ENCODE results near the gene SH3PXD2A. TPM values are rescaled to one million over a fixed set of nuclear protein-coding genes. Genes with fewer than 3 reads are reported as not detected.

SH3PXD2A gene
- total RNA-seq, 1 donor from 2014 or later = 35.2 TPM

GRCh38 chr10:103649654-103650423 lies 205.5 kb downstream of the SH3PXD2A start:
- Histone ChIP-seq H3K36me3 (peaks cover 9% of the 10 kb centered on the region), H3K27me3 (no peaks in the 10 kb centered on the region), H3K27ac (peak overlapping the region; percentile 2), H3K9me3 (no peaks in the 10 kb centered on the region), H3K4me1 (peaks cover 60% of the 10 kb centered on the region), H3K4me3 (no peak overlapping the region)
- no peak for TF ChIP-seq CTCF (IDR thresholded peaks at IDR 0.05)
- no peak for DNase-seq
- intact Hi-C loops (cut with DNase I) = no loop called here
- no peak for ATAC-seq

DNA sequence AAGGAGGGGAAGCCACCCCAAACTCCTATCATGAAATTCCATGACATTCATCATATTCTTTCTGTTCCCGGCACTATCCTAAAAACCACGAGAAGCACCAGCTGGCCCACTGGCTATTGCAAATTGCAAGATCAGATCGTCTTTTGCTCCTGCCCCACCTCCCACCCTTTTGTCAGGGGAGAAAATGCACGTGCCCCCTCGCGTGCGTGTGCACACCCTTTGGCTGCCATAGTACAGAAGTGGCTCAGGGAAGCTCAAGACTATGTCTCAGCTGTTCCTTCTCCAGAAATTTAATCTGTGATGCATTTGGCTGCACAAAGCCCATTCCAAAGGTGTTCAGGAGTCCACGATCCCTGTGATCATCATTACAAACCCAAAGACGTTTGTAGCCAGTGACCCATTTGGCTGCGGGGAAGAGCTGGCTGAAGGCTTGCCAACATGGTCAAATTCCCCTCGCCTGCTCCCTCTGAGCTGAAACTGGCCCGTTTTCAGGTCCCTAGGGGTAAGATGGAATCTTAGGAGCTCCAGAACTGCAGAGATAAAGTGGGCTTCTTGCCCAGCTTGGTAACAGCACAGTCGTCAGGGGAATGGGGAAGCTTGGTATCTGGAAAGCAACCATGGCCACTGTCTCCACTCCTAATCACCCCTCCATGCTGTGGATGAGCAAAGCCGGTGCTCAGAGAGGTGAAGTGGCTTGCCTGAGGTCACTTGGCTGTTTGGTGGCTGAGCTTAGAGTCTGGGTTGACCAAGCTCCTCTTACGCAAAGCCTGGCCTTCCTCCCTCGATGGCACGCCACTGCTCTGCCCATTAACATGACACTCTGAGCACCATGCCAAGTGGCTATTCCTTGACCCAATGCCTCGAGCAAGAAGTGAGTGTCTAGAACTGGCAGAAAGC lies 206.5 kb downstream of the SH3PXD2A start:
- no peaks in the 10 kb centered on the region for H3K27me3 ChIP-seq
- peak; percentile 28 for ATAC-seq

GRCh38 chr10:103648251-103648635 lies 207.1 kb downstream of the SH3PXD2A start:
- ATAC-seq (no peak), DNase-seq (no peak)
- Histone ChIP-seq H3K27ac (peak overlapping the region; percentile 2), H3K9me3 (no peaks in the 10 kb centered on the region), H3K36me3 (peaks cover 9% of the 10 kb centered on the region), H3K4me3 (no peak overlapping the region), H3K27me3 (no peaks in the 10 kb centered on the region), H3K4me1 (peaks cover 55% of the 10 kb centered on the region)
- no peak for TF ChIP-seq CTCF (IDR thresholded peaks at IDR 0.05)
- intact Hi-C loops (cut with DNase I) = no loop called here

More for the DNA sequence above, 206.5 kb downstream of the SH3PXD2A start:
- no peak overlapping the region for H3K4me3 ChIP-seq
- H3K9me3 ChIP-seq = no peaks in the 10 kb centered on the region
- peaks cover 9% of the 10 kb centered on the region for H3K36me3 ChIP-seq
- no peak for DNase-seq
- H3K4me1 ChIP-seq = peaks cover 61% of the 10 kb centered on the region
- H3K27ac ChIP-seq = peak overlapping the region; percentile 2
- no peak for TF ChIP-seq CTCF (IDR thresholded peaks at IDR 0.05)
- intact Hi-C loops (cut with DNase I) = no loop called here

GRCh38 chr10:103646304-103646703 lies 209.1 kb downstream of the SH3PXD2A start:
- Histone ChIP-seq H3K27ac (no peak overlapping the region), H3K36me3 (peaks cover 9% of the 10 kb centered on the region), H3K4me3 (no peak overlapping the region), H3K4me1 (peaks cover 40% of the 10 kb centered on the region), H3K27me3 (no peaks in the 10 kb centered on the region), H3K9me3 (no peaks in the 10 kb centered on the region)
- no peak for ATAC-seq
- TF ChIP-seq CTCF (IDR thresholded peaks at IDR 0.05) = no peak
- no peak for DNase-seq
- intact Hi-C loops (cut with DNase I) = no loop called here

GRCh38 chr10:103645141-103646054 lies 210.0 kb downstream of the SH3PXD2A start:
- ATAC-seq = peak; percentile 82

More at GRCh38 chr10:103645141-103646054, 210.0 kb downstream of the SH3PXD2A start:
- Histone ChIP-seq H3K27ac (no peak overlapping the region), H3K4me1 (peaks cover 43% of the 10 kb centered on the region), H3K9me3 (no peaks in the 10 kb centered on the region), H3K27me3 (no peaks in the 10 kb centered on the region), H3K4me3 (no peak overlapping the region), H3K36me3 (peaks cover 9% of the 10 kb centered on the region)
- intact Hi-C loops (cut with DNase I) = no loop called here
- no peak for TF ChIP-seq CTCF (IDR thresholded peaks at IDR 0.05)
- DNase-seq = peak; percentile 75
